ENCODE measurements around the gene TNRC6A.
"Not testable (repeated sequence)": the region's sequence is repeated elsewhere in the genome, so short reads cannot be mapped to it uniquely, and the experiment has no call there.

Gene TNRC6A

GRCh38 chr16:24820522-24820921 is 91.1 kb downstream of the TNRC6A start:
- no peak for DNase-seq

DNA sequence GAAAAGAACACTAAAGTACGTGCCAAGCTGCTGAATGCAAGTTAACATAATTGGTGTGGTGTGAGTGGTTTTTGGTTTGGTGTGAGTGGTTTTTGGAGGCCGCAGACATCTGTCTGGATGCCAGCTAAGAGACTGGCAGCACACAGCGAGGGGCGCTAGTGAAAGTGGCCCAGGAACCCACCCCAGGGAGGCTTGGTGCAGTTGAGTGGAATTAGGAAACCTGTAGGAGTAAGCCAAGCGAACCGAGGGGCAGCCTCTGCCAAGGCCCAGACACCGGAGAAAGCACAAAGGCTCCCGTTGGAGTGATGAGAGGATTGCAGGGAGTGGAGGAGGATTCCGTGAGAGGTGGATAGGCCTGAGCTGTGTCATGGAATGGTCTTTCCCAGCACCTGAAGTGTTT is 91.7 kb downstream of the TNRC6A start:
- no peak for DNase-seq

- DNase-seq: no peak
Observed at GRCh38 chr16:24822542-24822941, 93.1 kb downstream of the TNRC6A start.

- no peak for DNase-seq
Observed at GRCh38 chr16:24822974-24823373, 93.5 kb downstream of the TNRC6A start.

DNA sequence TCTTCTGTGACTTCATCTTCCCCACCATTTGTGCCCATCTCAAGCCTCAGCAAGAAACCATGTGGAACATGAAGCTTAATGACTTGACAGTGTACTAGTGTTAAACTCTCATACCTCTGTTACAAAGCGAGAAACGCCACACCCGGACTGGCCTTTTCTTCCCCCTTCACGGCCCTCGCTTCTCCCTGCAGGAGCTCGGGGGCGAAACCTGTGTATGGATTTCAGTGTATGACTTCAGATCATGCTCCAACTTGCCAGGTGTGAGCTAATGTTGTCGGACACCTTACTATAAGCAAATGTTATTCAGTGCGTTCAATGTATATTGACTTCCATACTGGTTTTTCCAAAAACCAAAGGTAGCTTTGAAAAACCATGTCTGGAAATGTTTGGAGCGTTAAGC is 96.2 kb downstream of the TNRC6A start:
- no peak for DNase-seq

GRCh38 chr16:24826096-24826690 is 96.7 kb downstream of the TNRC6A start:
- DNase-seq: no peak

DNA sequence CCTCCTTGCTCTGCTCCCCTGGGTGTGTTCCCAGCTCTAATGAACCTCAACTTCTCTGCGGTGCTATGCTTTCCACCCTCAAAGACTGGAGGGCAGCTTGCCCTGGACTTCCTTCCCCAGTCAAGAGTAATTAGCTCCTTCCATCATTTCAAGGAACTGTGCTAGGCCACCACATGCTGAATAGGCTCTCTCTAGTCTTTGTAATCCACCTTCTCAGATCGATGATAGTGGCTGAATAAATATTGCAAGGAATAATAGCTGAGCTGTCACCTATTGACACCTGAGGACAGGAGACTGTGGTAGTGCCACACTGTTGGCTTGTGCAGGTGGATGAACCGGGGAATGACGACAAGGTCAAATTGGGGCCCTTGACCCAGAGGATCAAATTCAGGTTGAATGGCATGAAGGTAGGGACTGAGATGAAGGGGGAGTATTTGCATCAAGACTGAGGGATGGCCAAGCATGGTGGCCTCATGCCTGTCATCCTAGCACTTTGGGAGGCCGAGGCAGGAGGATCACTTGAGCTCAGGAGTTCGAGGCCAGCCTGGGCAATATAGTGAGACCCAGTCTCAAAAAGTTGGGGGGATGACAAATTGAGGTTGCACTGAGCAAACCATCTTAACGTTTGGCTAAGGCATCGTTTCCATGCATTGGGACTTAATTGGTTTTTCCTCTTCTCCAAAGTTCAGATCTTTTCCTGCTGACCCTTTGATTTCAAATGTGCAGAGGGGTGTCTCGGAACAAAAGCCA is 97.5 kb downstream of the TNRC6A start:
- no peak for DNase-seq

DNA sequence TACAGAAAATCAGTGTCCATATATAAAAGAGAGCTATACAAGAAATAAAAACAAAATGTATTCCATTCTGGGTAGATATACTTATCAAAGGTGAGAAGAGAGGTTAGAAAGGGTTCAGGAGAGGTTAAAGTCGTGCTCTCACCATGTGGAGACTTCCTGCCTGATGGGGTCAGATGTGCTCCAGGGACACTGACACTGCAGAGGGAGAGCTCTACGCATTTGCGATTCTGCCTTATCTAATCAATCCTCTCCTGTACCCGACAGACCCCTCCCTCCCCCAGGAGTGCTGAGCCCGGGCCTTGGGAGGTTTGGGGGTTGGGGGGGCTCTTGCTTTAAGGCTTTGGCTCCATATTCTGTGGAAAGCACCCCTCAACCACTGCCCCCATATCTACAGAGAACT is 99.7 kb downstream of the TNRC6A start:
- DNase-seq: no peak

GRCh38 chr16:24833352-24833751 is 103.9 kb downstream of the TNRC6A start:
- no peak for DNase-seq

DNA sequence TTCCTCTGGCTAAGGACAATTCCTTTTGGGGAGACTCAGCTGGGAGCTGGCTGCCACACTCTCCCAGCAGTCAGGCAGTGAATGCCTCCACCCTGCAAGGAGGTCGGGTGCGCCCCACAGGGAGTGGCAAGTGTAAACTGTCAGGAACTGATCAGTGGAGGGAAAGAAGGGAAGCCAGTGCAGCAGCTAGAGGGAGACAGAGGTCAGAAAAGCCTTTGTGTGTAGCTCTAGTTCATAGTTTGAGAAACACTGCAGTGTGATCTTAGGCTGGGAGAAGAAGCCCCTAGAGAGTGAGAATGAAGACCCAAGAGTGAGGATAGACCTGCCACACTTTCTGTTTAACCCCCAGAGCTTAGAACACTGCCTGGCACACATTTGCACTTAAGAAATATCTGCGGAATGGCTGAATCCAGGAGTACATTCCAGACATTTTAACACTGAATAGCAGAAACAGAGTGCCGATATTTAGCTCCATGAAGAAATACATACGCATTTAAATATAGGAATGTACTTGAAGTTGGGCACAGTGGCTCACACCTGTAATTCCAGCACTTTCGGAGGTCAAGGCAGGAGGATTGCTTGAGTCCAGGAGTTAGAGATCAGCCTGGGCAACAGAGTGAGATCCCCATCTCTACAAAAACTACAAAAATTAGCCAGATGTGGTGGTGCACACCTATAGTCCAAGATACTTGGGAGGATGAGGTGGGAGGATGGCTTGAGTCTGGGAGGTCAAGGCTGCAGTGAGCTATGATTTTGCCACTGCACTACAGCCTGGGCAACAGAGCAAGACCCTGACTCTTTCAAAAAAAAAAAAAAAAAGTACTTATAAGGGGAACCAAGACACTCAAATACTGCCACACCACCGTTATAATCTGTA is 105.2 kb downstream of the TNRC6A start:
- no peak for DNase-seq

DNA sequence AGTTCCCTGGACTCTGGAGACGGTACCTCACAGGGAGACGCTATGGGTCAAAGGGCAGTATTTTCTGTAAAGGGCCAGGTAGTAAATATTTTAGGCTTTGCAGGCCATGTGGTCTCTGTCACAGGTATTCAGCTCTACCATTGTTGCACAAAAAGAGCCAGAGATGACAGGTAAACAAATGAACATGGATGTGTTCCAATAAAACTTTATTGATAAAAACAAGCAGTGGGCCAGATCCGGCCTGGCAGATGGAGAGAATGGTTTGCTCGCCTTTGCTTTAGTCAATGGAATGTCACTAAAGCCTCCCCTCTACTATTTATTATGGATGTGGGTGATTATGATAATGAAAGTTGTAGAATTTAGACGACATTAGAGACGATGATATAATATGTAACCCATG is 107.4 kb downstream of the TNRC6A start:
- no peak for DNase-seq

GRCh38 chr16:24837969-24838368 is 108.5 kb downstream of the TNRC6A start:
- no peak for DNase-seq

GRCh38 chr16:24838554-24839266 is 109.3 kb downstream of the TNRC6A start:
- no peak for DNase-seq

DNA sequence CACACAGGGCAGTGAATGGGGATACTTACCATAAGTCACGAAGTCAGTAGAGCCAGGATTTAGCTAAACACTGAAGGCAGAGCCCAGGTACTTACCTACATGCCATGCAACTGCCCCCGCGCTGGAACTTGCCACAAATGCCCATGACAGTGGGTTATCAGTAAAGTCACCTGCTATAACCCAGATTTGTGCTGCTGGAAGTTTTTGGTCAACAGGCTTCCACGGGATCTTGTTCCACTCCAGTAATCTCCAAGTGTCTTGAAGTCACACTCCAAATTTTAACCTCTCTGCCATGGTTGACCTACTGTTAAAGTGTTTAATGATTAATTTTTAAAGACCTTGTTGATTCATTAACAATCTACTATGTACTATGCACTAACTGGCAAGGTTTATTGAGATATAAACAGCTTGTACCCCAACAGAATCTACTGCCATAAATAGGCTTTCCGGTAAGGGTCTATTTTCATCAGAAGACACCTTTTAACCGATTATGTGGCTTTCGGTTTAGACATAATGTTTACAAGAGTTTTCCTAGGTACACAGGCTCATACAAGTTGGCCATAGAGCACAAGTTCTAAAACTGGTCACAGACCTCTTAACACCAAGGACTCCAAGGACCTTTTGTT is 110.0 kb downstream of the TNRC6A start:
- DNase-seq: no peak

- DNase-seq: no peak
Observed at GRCh38 chr16:24841291-24841690, 111.8 kb downstream of the TNRC6A start.

GRCh38 chr16:24844101-24845030 is 114.9 kb downstream of the TNRC6A start:
- no peak for DNase-seq

- not testable (repeated sequence) for DNase-seq
Observed at GRCh38 chr16:24845031-24845365, 115.5 kb downstream of the TNRC6A start.

GRCh38 chr16:24845726-24846547 is 116.5 kb downstream of the TNRC6A start, which contains the start of gene SLC5A11:
Gene SLC5A11, plus strand, starts transcription at chr16:24845963. Its CDS starts 12,681 bp downstream, at chr16:24858644.
- no peak for DNase-seq

GRCh38 chr16:24846548-24847357 is 117.3 kb downstream of the TNRC6A start:
- no peak for DNase-seq

DNA sequence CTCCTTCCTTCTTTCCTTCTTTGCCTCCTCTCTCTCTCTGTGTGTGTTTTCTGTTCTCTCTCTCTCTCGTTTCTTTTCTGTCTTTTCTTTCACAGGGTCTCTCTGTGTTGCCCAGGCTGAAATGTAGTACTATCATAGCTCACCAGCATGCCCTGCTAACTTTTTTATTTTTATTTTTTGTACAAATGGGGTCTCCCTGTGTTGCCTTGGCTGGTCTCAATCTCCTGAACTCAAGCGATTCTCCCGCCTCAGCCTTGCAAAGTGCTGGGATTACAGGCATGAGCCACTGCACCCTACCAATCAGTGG is 117.9 kb downstream of the TNRC6A start:
- DNase-seq: no peak

Data from NCI-H1417 treated with DMSO at 0.1 percent for 48 hours (cell line).